ENCODE results near the gene SLC18A2.
"Not testable (repeated sequence)": the region's sequence is repeated elsewhere in the genome, so short reads cannot be mapped to it uniquely, and the experiment has no call there.

Gene SLC18A2

DNA sequence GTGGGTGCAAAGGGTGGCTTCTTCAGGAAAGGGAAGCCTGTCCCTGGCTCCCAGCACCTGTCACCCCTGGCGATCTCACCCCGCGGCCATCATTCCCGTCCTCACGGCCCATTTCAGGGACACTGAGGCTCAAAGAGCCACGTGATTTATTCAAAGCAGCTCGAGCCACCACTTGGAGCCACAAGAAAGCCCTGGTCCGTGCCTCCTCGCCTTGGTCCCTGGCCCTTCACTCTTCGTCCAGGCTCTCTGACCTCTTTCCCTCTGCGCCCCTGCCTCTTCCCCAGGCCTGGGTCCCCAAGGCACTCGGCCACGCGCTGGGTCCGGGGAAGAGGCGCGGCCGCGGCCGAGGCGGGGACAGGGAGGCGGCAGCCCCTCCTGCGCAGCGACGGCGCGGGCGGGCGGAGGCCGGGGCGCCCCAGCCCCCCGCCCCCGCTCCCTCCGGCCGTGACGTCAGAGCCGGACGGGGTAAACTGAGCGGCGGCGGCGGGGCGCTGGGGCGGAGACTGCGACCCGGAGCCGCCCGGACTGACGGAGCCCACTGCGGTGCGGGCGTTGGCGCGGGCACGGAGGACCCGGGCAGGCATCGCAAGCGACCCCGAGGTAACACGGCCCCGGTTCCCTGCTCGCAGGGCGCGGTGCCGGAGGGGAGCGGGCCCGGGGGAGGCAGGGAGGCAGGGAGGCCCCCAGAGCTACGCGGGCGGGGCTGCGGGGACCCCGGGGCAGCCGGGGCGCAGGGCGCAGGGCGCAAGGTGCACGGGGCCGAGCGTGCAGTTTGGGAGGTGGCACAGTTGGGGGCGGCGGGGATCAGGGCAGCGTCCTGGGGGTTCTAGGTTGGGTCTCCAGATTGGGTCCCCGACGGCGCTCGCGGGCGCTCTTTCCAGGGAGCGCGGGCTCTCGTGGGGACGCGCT is at the start of gene SLC18A2:
Gene SLC18A2, plus strand, starts transcription at position 494 of the 909 bp plus-strand sequence. CDS start 580 bp downstream, outside the sequence.
- DNase-seq (ENCODE audit: low spot score): peak; percentile 63

- DNase-seq (ENCODE audit: low spot score): no peak
Observed at GRCh38 chr10:117197189-117197588, 43.7 kb upstream of the SLC18A2 start, which contains the start of gene KCNK18. Gene KCNK18, plus strand, starts transcription at chr10:117197489. Its CDS starts 0 bp downstream, at chr10:117197489.

DNA sequence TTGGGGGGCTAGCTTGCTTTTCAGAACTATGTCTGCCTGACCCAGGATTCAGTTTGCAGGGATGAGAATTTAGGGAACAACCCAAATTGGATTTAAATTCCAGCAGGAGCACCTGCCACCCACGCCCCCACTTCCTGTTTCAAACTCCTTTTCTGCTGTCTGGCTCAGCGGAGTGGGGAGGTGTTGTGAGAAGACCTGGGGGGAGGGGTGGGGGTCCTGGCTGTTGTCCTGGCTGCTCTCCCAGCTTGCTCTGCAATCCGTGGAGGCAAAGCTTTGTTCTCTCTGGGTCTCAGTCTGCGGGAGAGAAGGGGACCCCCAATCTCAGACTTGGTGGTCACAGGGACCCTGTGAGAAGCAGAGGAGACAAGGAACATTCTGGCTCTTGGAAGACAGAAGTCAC is 42.8 kb upstream of the SLC18A2 start:
- no peak for DNase-seq (ENCODE audit: low spot score)

- DNase-seq (ENCODE audit: low spot score): no peak
Observed at GRCh38 chr10:117201826-117202225, 39.1 kb upstream of the SLC18A2 start.

GRCh38 chr10:117204316-117204715 is 36.6 kb upstream of the SLC18A2 start:
- no peak for DNase-seq (ENCODE audit: low spot score)

DNA sequence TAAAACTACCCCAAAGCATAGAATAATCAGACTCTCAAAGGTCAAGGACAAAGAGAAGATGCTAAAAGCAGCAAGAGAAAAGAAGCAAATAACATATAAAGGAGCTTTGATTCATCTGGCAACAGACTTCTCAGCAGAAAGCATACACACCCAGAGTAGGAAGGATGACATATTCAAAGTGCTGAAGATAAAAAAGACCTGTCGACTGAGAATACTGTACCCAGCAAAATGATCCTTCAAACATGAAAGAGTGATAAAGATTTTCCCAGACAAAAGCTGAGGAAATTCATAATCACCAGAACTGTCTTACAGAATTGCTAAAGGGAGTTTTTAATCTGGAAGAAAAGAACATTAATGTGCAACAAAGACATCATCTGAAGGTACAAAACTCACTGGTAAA is 28.7 kb upstream of the SLC18A2 start:
- no peak for DNase-seq (ENCODE audit: low spot score)

GRCh38 chr10:117214401-117214800 is 26.5 kb upstream of the SLC18A2 start:
- no peak for DNase-seq (ENCODE audit: low spot score)

DNA sequence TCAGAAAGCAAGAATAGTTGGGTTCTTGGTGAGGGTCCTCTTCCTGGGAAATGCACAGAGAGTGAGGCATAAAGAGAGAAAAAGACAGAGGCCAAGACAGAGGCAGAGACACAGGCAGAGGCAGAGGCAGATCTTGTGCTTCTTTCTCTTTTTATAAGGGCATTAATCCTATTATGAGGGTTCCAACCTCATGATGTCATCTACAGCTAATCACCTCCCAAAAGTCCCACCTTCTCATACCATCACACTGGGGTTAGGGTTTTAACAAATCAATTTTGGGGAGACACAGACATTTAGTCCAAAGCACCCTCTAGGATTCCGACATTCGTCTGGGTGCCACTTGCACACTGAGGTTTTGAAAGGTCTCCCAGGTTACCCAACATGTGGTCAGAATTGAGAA is 25.8 kb upstream of the SLC18A2 start:
- DNase-seq (ENCODE audit: low spot score): no peak

GRCh38 chr10:117216028-117216427 is 24.9 kb upstream of the SLC18A2 start:
- DNase-seq (ENCODE audit: low spot score): no peak

DNA sequence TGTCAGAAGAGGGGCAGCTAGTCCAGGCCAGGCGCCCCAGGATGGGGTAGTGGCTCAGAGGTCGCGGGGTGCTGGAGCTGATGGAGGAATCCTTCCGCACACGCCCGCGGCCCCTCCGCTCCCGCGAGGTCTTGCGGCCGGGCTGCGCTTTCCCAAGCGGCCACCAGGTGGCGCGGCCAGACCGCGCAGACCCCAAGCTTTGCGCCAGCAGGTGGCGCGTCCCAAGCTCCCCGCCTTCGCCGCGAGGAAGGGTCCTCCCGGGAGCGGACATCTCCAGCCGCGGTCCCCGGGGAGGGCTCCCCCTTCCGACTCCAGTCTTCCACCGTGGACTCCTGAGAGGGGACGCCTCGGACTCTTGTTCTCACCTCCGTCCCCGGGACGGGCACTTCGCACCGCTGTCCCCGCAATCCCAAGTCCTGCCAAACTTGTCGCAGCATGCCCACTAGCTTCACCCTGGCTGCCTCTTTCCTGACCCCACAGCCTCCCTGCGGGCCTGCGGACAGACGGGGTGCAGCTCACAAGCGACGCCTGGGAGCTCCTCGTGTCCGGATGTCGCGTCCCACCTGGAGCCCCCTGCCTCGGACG is 24.2 kb upstream of the SLC18A2 start:
- peak; percentile 89 for DNase-seq (ENCODE audit: low spot score)

DNA sequence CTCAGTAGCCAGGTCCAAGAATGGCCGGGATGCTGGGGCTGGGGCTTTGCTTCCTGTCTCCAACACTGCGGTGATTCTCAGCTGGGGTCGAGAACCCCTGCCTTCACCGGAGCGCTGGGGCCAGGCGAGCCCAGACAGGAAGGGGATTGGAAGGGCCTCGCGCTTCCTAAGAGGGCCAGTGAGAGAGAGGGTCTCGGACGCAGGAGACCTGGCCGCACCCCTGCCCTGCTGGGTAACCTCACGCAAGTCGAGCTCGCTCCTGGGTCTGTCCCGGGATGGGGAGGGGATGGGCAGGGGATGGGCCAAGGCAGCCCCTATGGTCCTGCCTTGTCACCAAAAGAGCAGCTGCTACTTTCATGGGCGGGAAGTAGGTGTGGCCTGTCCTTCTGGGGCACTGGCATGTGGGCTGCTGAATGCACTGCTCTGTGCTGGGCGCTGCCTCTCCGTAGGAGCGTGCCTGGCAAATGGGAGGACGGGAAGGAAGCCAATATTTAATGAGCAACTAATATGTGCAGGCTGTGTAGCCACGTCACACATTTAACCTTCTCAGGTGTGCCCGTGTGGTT is 23.6 kb upstream of the SLC18A2 start:
- no peak for DNase-seq (ENCODE audit: low spot score)

DNA sequence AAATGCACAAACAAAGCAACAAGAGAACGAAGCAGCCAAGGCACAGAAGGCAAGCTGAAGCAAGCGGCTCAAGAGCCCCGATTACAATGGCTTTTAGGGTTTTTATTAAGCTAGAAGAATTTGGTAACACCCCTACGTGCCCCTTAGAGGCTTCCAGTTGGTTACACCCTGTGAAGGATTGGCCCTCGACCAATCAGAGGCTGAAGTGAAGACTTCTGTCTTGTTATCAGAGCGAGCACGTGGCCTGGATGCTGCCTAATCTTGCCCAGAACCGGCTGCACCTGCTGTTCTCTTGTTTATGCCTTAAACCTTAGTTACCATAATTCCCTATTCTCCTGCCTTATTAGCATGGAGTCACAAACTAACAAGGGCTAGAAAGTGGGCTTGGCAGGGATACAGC is 22.3 kb upstream of the SLC18A2 start:
- DNase-seq (ENCODE audit: low spot score): no peak

DNA sequence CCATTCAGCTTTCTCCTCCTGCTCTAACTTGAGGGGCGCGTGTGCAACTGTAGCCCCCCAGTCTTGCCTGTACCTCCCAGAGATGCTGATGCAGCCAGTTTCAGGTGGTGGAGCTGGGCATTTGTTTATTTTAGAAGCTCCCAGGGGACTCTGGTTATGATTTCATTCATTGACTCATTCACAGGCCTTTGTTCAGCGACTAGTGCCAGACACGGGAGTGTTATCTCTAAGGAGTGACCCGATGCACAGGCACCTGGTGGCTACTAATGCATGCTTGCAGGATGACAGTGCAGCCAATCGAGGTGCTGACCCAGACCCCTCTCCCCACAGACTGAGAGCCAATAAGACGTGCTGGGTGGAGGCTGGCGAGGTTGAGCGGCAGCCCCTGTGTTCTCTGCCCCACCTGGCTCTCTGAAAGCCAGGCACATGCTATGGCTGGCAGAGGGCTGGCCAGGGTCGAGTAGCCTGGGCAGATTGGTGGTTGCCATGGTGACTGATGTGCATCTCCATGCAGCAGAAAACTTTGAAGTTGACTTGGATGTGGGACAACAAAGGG is 19.7 kb upstream of the SLC18A2 start:
- DNase-seq (ENCODE audit: low spot score): no peak

DNA sequence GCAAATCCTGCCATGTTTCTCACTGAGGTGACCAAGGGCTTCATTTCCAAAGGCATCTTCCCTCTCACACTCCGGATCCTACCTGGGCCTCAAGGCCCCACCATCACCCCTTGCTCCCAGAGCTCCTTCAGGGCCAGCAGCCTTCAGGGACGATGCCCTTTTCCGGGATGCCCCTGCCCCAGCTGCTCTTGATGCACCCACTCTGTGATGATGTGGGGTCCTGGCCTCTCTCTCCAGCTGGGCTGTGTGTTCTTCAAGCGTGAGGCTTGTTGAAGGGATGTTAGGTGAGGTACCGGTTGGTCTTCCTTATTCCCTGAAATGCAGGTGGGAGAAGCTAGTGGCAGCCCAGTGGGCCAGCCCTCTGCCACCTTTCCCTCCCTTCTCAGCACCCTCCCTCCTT is 18.4 kb upstream of the SLC18A2 start:
- no peak for DNase-seq (ENCODE audit: low spot score)

- no peak for DNase-seq (ENCODE audit: low spot score)
Observed at GRCh38 chr10:117222976-117223692, 17.8 kb upstream of the SLC18A2 start.

DNA sequence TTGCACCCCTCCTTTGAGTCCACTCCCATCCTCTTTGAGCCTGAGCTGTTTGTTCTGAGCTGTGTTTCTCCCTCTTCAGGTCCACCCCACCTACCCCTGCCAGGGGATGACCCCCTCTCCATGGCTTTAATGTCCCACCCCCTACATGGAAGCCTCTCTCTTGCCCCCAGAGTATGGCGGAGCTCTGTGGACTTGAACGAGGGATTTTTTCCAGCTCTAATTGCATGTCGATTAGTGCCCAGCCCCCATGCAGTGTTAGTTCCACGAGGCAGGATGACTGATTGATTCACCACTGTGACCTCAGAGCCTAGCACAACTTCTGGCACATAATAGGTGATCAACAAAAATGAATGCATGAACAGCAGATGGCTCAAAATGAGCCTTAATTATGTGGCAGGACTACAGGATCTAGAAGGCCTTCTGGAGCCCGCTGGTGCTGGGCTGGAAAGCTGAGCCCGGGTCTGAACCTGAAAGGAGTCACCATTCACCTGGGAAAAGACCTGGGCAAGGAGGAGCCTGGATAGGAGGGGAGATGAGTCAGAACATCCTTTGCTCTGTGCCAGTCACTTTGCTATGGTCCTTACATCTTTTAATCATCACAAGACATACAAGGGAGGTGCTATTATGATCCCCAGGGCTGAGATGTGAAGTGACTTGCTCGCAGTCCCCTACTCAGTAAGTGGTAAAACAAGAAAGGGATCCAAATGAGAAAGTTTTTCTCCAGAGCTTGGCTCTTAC is 17.1 kb upstream of the SLC18A2 start:
- DNase-seq (ENCODE audit: low spot score): no peak

DNA sequence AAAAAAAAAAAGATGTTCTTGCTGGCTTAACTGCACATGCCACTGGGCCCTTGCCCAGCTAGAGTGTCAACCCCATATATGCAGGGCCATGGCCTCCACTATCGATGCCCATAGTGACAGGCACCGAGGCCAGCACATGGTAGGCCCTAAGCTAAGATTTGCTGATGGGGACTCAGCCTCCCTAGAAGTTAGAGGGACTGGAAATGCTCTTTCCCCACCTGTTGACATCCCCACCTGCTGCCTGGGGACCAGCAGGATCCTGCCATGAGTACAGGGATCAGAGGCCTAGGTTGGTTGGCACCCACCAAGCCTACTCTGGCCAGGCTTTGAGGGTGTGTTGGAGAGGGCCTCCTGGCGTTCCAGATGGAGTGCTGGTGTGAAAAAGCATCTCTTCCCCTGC is 16.0 kb upstream of the SLC18A2 start:
- no peak for DNase-seq (ENCODE audit: low spot score)

DNA sequence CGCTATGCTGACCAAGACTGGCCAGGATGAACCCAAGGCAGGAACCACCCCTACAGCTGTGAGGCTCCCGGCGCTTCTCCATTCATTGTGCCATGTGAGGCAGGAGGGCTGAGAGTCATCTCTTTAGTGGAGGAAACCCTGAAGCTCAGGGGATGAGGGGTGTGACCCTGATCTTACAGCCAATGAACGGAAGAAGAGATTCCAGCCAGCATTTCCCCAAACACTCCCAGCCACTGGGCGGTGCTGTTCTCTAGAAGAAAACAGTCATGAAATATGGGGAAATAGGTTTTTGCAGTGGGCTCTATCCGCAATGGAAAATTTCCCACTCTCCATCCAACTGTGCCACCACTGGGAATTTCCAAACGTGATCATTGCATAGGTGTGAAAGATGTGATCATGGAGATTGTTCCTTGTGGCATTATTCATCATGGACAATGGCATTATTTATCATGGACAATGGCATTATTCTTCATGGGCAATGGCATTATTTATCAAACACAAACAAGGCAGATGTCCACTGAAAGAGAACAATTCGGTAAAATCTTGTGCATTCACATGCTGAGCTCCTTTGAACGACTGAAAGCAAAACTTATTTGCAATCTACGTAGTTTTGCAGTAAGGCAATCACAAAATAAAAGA is 14.0 kb upstream of the SLC18A2 start:
- DNase-seq (ENCODE audit: low spot score): no peak

- DNase-seq (ENCODE audit: low spot score): no peak
Observed at GRCh38 chr10:117228210-117228609, 12.7 kb upstream of the SLC18A2 start.

- DNase-seq (ENCODE audit: low spot score): not testable (repeated sequence)
Observed at GRCh38 chr10:117230107-117230506, 10.8 kb upstream of the SLC18A2 start.
